ENCODE results near the gene MAPK14.

DNA sequence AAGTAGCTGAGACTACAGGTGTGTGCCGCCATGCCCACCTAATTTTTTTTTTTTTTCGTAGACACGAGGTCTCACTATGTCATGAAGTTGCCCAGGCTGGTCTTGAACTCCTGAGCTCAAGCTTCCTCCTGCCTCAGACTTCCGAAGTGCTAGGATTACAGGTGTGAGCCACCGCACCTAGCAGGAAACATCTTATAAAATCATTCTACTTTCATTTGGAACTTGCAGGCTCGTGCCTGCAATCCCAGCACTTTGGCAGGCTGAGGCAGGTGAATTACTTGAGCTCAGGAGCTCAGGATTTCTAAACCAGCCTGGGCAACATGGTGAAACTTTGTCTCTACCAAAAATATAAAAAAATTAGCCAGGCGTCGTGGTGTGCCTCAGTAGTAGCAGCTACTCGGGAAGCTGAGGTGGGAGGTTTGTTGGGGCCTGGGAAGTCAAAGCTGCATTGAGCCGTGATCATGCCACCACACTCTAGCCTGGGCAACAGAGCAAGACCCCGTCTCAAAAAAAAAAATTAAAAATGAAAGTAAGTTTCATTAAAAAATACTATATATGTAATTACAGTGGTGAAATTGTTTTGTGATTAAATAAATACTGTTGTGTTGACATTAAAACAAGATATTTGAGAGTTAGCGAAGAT lies 15.1 kb downstream of the MAPK14 start:
- TF ChIP-seq PCBP2 (IDR thresholded peaks at IDR 0.05; ENCODE audit: low read depth, low read length, poor library complexity, severe bottlenecking) (no peak), ZBTB33 (CRISPR knock-in tag; IDR thresholded peaks at IDR 0.05) (no peak), MYBL2 (IDR thresholded peaks at IDR 0.05; ENCODE audit: low read depth) (no peak), MYBL2 (CRISPR knock-in tag; IDR thresholded peaks at IDR 0.05; ENCODE audit: borderline replicate concordance) (no peak), POLR2A (conservative IDR thresholded peaks at IDR 0.05) (no peak), MTA3 (IDR thresholded peaks at IDR 0.05; ENCODE audit: borderline replicate concordance) (no peak), EZH2 (IDR thresholded peaks at IDR 0.05; ENCODE audit: borderline replicate concordance, low read depth, low read length) (no peak), SNRNP70 (optimal IDR thresholded peaks at IDR 0.05; ENCODE audit: low read depth, low read length) (no peak), CTCF (IDR thresholded peaks at IDR 0.05 in 2 of 3, conservative IDR thresholded peaks at IDR 0.05 in 1 of 3; ENCODE audit: insufficient read depth in 2 of 3, low read depth in 1 of 3, low read length in 3 of 3) (no peak), NCOR1 (IDR thresholded peaks at IDR 0.05) (no peak), RFX5 (IDR thresholded peaks at IDR 0.05; ENCODE audit: low read depth, low read length) (no peak), EGR1 (conservative IDR thresholded peaks at IDR 0.05) (no peak), ZNF644 (tag; IDR thresholded peaks at IDR 0.05; ENCODE audit: low read depth) (no peak), PHTF2 (CRISPR knock-in tag; IDR thresholded peaks at IDR 0.05) (no peak)
